NCI-H2081 treated with DMSO at 0.1 percent for 48 hours (cell line): ENCODE results near the gene RCN1.
"Not testable (repeated sequence)": the region's sequence is repeated elsewhere in the genome, so short reads cannot be mapped to it uniquely, and the experiment has no call there.

Source experiments
- DNase-seq: peaks from one replicate; lab custom pipeline; 2025; lab: John Stamatoyannopoulos, UW

Gene RCN1

DNA sequence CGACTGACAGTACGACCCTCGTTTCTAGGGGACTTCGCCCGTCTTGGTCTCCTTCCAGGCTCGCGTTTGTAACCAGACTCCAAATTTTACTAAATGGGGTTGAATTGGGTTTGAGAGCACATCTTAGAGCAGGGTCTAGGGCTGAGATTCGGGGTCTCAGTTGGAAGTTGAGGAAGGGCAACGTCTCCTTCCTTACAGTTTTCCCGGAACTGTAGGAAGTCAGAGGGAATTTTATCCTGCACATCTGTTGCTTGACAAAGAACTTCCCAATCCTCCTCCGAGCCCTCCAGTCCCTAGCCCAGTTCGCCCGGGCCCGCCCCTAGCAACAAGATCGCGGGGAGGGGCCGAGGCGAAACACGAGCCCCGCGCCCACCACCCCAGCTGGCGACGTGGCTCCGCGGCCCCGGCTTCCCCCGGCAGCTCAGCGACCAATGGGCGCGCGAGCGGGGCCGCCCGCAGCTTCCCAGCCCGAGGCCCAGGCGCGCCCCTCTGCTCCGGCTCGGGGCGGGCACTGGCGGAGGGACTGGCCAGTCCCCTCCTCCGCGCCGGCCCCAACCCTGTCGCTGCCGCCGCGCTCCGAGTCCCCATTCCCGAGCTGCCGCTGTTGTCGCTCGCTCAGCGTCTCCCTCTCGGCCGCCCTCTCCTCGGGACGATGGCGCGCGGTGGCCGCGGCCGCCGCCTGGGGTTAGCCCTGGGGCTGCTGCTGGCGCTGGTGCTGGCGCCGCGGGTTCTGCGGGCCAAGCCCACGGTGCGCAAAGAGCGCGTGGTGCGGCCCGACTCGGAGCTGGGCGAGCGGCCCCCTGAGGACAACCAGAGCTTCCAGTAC lies at the start of gene RCN1:
Gene RCN1 (plus strand): TSS at position 530 of the 826 bp plus-strand sequence. CDS start 123 bp downstream, at position 653.
- DNase-seq = no peak

DNA sequence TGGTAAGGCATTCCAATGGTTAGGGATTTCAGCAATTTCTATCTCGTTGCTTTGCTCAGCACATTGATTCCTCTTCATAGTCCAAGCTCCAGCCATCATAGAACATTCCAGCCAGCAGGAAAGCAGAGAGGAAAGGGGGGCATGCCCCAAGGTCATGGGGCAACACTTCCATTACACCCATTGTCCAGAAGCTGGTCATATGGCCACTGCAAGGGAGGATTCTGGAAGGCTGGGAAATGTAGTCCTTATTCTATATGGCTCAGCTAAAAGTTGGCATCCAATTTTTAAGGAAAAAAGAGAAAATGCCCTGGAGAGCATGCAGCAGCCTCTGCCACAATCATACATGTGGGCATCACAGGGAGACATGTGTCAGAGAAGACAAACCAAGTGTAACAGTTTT lies 47.1 kb upstream of the RCN1 start:
- DNase-seq = no peak

DNA sequence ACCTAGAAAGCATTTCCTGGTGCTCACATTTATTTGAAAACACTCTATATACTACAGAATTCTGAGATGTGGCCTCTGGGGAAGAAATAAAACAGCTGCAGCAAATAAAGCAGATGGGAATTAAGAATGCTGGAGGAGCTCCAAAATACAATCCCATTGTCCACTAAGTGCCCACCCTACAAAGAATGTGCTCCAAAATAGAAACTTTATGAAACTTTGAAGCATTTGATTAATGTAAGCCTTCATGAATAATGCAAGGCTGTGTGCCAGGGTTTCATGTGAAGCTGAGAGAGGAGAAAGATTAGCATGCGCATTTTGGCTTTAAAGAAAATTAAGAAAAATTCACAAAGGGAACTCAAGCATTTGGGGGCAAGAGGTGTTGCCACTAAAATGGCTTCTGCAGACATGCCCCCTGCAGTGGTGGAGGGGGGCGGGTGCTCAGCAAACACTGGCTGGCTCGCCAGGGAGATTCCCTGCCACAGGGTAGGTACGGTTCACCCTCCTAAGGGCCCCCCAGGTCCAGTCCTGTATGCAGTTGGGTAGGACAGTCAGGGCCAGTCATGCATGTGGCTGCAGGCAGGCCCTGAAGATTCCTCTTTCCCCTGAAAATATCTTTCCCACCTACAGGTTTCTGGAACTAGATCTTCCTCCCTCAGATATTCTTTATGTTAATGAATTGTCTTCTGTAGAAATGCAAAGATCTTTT lies 46.6 kb upstream of the RCN1 start:
- DNase-seq = no peak

DNA sequence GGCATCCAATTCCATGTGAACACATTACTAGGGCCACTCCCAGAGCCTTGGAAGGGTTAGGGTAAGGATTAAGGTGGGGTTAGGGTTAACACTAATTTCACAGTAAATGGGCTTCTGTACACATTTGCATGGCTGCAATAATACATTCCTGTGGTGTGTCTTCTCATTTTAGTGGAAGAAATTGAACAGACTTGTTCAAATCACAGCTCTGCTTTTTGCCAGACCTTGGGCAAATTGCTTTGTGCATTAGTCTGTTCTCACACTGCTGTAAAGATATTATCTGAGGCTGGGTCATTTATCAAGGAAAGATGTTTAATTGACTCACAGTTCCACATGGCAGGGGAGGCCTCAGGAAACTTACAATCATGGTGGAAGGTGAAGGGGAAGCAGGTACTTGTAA lies 45.4 kb upstream of the RCN1 start:
- DNase-seq = no peak

DNA sequence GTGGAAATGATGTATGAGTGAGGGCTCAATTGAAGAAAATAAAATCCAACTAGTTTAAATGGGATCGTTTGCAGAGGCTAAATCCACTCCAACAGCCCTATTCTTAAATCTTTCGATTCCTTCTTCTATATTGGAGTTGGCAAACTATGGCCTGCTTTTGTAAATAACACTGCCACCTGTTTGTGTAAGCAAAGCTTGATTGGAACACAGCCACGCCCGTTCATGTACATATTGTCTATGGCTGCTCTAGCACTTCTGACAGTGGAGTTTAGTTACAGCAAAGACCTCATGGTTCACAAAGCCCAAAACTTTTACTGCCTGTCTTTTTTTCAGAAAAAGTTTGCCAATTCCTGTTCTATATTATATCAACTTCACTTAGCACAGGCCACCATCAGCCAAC lies 40.6 kb upstream of the RCN1 start:
- DNase-seq = no peak

DNA sequence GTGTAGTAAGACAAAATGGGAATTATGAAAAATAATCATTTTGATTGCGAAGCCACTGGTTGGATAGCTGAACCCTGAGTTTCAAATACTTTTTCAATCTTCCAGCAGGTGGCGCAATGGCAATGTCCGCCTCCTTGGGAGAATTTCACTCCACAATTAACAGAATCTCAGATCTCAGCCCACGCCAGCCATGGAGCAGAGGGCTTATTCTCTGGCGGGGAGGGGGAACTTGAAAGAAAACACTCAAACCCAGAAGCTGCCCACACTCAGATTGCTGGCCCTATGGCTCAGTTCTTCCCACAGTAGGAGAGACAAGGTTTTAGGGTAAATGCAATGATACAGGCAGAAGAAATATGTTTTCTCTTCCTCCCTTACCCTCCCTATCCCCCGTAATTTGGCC lies 38.7 kb upstream of the RCN1 start:
- no peak for DNase-seq

DNA sequence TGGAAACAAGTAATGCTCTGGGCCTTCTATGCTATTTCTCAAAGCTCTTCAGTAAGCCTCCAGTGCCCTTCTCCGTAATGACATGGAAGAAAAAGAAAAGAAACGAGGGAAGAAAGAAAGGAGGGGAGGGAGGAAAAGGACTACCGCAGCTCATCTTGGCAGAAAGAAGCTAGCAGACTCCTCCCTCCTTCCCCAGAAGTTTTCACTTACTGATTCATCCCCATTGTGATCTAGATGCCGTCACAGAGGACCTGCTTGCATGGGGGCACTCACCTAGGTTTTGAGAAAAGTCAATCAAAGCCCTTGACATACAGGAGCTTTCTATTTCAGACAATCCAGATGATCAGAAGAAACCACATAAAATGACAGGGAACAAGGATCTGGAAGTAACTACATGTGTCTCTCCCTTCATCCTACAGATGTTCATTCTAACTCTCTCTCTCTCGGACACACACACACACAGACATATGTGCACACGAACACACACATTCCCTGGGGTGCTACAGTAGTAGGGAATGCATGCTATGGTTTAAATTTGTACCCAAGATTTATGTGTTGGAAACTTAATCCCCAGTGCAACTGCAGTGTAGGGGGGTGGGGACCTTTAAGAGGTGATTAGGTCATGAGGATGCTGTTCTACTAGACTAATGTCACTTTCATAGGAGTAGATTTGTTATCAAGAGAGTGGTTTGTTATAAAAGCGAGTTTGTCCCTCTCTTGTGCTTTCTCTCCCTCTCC lies 37.6 kb upstream of the RCN1 start:
- no peak for DNase-seq

DNA sequence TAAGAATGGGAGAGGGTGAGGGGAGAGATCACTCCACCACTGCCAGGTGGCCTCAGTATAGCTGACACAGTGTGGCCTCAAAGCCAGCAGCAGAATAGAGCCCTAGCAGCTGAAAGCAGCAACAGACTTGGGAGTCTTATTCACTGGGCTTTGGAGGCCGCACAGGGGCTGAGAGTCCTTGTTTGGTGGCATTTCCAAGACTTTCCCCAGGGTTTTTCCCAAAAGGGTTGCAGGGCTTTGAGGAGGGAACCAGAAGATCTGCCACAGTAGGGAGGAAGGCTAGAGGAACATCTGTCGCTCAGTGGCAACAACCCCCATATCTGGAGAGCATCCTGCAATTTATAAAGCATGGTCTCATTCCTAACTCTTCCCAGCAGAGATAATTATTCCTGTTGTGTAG lies 35.0 kb upstream of the RCN1 start:
- no peak for DNase-seq

DNA sequence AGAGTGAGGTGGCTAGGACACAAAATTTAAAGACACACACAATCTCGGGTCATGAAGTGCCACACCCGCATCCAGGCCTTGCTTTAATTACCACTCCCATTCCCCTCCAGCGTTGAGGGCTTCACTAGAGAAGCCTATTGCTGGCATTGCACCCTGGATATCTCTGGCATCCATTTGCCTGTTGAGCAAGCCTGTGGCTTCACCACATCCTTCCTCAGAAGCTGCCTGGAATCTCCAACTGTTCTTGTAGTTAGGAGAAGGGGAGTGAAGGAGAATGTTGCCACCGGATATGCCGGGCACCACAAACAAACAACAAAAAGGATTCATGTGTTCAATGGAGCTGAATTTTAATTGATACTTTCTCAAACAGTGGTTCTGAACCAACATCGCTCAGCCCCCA lies 34.4 kb upstream of the RCN1 start:
- no peak for DNase-seq

DNA sequence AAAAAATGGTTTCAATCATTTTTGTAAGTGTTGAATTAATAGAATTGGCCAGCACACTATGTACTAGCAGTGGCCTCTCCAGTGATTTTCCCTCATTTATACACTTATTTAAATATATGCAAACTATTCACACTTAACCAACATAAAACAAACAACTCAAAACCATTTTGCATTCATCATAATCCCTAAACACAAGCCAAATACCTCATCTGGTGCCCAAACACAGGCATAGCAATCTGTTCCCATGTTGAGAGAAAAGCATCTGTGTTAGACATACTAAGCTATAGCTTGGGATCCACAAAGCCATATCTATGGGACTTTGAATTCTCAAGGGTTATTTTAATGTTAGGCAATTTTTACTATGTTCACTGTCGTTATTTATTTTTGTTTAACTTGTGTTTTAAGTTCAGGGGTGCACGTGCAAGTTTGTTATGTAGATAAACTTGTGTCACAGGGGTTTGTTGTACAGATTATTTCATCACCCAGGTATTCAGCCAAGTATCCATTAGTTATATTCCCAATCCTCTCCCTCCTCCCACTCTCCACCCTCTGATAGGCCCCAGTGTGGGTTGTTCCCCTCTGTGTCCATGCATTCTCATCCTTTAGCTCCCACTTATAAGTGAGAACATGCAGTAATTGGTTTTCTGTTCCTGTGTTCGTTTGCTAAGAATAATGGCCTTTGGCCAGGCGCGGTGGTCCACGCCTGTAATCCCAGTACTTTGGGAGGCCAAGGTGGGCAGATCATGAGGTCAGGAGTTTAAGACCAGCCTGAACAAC lies 31.0 kb upstream of the RCN1 start:
- no peak for DNase-seq

DNA sequence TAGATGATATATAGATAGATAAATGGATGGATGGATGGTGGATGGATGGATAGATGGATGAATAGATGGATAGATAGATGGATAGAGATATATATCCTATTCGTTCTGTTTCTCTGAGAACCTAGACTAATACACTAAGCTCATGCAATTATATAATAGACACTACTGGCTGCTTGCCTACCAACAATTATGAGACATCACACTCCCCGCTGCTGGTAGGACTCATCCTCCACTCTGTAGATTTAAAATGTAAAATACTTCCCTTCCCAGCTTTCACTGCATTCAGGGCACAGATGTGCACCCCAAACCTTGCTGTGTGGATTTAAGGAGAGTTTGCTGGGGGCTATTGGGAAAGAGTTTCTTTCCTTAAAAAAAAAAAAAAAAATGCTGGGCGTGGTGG lies 28.3 kb upstream of the RCN1 start:
- DNase-seq = no peak

DNA sequence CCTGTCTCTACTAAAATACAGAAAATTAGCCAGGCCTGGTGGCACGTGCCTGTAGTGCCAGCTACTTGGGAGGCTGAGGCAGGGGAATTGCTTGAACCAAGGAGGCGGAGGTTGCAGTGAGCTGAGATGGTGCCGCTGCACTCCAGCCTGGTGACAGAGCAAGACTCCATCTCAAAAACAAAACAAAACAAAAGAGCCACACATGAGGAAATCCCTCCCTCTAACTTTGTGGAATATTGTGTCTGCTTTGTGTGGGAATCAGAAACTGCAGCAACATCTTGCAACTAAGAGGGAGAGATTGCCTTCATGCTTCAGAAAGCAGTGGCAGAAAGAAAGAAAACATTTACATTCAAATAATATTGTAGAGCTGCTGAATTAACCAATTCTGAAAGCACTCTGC lies 27.8 kb upstream of the RCN1 start:
- not testable (repeated sequence) for DNase-seq

DNA sequence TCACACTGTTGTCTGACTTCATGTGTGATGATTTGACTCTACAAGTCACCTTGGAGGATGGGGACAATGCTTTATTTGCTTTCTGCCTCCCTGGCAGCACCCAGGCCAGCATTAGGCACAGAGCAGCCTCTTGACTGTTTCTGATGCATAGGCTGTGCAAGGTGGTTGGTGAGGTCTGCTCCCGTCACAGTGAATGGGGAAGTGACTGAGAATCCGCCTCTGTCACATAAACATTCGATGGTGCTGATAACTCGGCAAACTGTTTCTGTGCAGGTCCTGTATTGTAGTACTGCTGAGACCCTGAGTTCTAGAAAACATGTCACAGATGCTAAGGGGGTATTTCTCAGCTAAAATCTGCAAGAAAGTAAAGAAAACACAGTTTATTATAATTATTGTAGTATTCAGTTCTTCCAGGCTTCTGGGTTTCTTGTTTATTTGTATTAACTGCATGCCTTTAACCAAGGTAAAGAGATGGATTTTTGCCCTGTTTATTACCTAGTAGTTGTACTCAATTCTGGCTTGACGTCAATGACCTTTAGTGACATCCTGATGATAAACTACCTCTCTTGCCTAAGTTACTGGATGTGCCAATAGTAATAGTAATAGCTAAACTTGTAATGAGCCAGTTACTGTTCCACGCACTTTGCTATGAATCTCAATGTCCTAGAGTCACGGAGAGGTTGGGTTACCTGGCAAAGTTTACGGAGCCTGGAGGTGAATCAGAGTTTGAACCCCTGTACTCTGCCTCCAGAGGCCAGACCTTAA lies 24.8 kb upstream of the RCN1 start:
- DNase-seq = no peak

DNA sequence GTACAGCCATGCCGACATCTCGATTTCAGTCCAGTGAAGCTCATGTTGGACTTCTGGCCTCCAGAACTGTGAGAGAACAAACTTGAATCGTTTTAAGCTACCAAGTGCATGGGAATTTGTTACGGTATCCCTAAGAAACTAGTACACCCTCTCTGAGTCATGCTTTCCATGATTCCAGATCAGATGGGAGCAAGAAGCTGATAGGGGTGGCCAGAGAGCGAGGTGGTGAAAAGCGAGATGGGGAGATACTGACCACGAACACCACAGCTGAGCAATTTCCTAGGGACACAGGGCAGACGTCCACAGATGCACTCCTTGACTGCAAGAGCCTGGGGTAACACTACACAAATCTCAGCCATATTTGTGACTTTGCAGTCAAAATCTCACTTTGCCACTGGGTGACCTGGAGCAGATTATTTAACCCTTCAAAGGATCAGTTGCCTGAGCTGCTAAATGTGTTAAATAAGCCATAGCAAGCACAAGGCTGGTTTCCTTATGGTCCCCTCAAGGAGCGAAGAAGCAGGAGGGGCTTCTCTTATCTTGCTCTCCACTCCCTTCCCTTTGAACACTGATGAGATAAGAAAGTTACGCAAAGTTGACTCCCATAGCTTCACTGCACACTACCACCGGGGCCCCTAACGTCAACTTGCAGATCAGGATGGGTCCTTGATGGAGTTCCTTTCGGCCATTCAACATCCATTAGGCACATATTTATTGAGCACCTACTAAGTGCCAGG lies 22.6 kb upstream of the RCN1 start:
- no peak for DNase-seq

DNA sequence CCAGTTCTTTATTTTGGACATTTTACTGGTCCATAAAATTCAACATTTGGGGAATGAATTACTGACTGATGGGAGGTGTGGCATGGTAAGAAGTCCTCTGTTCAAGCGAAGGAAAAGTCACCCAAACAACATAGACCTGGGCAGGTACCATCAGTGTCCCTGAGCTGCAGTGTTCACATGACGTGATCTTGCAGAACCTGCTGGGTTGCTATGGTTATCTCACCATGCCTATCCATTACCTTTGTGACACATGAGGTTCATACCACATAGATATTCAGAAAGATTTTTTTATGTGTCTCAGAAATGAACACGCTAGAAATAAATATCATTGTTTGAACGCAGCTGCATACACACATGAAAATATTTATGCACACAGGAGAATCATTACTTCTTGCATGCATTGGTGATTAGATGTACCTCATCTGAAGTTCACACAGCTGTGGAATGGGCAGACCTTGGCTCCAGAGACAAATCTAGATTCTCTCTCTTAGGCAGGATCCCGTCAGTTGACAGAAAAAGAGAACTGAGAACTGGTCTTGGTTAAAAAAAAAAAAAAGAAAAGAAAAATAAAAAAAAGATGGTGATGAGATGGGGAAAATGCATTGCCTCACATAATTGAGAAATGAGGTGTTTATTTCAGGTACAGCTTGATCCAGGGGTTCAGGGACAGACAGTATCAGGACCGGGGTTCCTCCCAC lies 21.4 kb upstream of the RCN1 start:
- no peak for DNase-seq

DNA sequence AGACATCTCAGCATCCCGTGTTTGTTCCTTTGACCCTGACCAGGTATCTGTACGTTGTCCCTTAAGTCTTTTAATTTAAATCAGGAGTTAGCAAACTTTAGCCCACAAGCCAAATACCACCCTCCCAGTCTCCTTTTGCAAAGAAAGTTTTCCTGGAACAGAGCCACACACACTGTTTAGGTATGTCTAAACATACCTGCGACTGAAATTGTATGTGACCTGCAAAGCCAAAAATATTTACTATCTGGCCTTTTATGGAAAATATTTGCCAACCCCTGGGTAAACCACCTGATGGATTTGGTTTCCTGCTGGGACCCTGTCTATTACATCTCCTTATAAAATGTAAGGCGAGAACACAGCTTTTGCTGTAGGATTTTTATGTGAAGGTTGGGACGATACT lies 20.2 kb upstream of the RCN1 start:
- DNase-seq = no peak

DNA sequence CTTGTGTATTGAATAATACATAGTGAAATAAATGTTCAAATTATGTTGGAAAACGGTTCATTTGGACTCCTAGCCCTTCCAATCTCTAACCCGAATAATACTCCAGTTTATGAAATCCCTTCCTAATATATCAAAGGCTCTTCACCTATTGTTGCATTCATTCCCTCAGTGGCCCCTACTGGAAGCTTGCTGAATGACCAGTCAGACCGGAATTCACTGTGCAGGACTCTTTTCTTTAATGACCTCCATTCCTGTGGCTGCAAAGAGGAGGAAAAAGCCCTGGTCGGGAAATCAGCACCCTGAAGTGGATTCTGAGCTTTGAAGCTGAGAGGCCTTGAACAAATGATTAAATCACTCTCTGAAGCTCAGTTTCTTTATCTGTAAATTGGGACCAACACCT lies 19.1 kb upstream of the RCN1 start:
- no peak for DNase-seq

DNA sequence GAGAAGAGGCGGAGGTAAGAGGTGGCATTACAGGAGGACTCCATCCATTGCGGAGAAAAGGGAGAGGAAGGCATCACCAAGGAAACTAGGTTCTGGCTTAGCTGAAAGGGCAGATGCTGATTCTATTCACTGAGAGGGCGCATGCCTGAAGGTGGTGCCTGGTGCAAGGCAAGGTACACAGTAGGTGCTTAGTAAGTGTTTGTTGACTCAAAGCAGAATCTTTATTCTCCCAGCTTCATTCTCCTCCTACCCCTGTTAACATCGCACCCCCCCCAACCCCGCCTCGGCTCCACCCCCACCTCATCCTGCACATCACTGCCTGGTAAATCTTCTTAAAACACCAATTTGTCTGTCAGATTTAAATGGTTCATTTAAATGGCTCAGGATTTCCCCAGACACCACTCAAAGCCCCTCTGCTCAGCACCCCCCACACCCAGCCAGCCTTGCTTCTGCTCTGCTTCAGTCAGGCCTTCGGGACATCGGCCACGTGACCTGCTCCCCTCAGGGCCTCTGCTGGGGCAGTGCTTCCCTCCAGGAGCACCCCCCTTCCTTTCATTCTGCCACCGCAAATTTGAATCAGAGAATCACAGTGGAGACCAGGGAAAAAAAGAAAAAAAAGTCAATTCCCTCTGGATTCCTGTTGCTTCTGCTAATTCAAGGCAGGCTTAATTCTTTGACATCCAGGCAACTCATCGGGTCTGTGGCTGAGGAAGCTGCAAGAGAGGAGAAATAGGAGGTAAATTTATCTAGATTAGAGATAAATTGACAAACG lies 17.8 kb upstream of the RCN1 start:
- no peak for DNase-seq

DNA sequence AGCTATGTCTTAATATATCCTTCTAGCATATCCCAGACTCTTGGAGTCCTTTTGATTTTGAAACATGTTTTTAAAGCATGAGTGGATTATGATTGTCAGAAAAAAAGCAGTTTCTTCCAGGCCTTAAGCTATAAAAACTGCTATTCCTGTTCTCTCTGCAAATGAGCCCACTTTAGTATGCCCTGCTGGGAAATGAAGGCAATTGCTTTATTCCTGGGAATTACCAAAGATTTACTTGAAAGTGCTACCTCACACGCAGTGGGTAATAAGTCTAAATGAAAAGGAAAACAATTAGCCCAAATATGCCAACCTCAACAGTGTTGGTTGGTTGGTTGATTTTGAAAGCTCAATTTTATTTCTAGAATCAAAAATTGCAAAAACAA lies 17.2 kb upstream of the RCN1 start:
- DNase-seq = no peak
